T1000 (cell line): ENCODE results near the gene ACTR3.

Source experiments
- DNase-seq: peaks from one replicate; lab custom pipeline; 2025; ENCODE audit warnings: mixed read lengths; lab: John Stamatoyannopoulos, UW

The ACTR3 gene

GRCh38 chr2:114001152-114001551 is 111.3 kb downstream of the ACTR3 start:
- no peak for DNase-seq

GRCh38 chr2:114001937-114002336 is 112.0 kb downstream of the ACTR3 start:
- no peak for DNase-seq

GRCh38 chr2:114005110-114005783 is 115.4 kb downstream of the ACTR3 start:
- no peak for DNase-seq

GRCh38 chr2:114006460-114006859 is 116.6 kb downstream of the ACTR3 start:
- DNase-seq = no peak

- DNase-seq = no peak
Observed at GRCh38 chr2:114007436-114007835, 117.5 kb downstream of the ACTR3 start.

- no peak for DNase-seq
Observed at GRCh38 chr2:114008720-114009119, 118.8 kb downstream of the ACTR3 start.

GRCh38 chr2:114009205-114009944 is 119.5 kb downstream of the ACTR3 start:
- DNase-seq = no peak

- no peak for DNase-seq
Observed at GRCh38 chr2:114010001-114010400, 120.1 kb downstream of the ACTR3 start.

- DNase-seq = no peak
Observed at GRCh38 chr2:114011713-114012112, 121.8 kb downstream of the ACTR3 start.
